K562 (cell line): ENCODE measurements around the gene TRIP12. TPM values are rescaled to one million over a fixed set of nuclear protein-coding genes. Genes with fewer than 3 reads are reported as not detected.

Experiments used
- BRF2 ChIP-seq: IDR thresholded peaks from 3 replicates; pipeline ENCODE4 v1.6.1; 2011; ENCODE audit warnings: borderline replicate concordance, mild to moderate bottlenecking; ENCODE audit not compliant: insufficient read length, insufficient read depth
- CCAR2 ChIP-seq: fragments of 200-400 bp; formaldehyde crosslinking; IDR thresholded peaks from 2 replicates; pipeline ENCODE4 v1.6.1; 2017; ENCODE audit warnings: mild to moderate bottlenecking, low read depth, low read length
- CREB3L1 ChIP-seq: fragments of 450-650 bp; IDR thresholded peaks from 2 replicates; pipeline ENCODE4 v1.6.1; 2014; ENCODE audit warnings: low read depth, mild to moderate bottlenecking, moderate library complexity, borderline replicate concordance
- CUX1 ChIP-seq: fragments of 200-800 bp; sonication (Bioruptor generic); IDR thresholded peaks from 2 replicates; pipeline ENCODE4 v1.6.1; 2016; ENCODE audit warnings: missing genetic modification characterization, missing compliant biosample characterization
- ELF2 ChIP-seq: fragments of 250-450 bp; sonication (Bioruptor Pico); IDR thresholded peaks from 2 replicates; pipeline ENCODE4 v1.5.0; 2021; ENCODE audit warnings: mild to moderate bottlenecking
- HMGXB4 ChIP-seq: sonication (generic); formaldehyde crosslinking; IDR thresholded peaks from 2 replicates; pipeline ENCODE4 v1.8.1; 2023; ENCODE audit warnings: mild to moderate bottlenecking, missing genetic modification reagents
- NFE2L1 ChIP-seq: fragments of 450-650 bp; IDR thresholded peaks from 2 replicates; pipeline ENCODE4 v1.6.1; 2016; ENCODE audit warnings: missing genetic modification characterization, low read depth, mild to moderate bottlenecking, missing compliant biosample characterization, moderate library complexity, borderline replicate concordance
- POLR2H ChIP-seq: IDR thresholded peaks from 2 replicates; pipeline ENCODE4 v1.6.1; 2016; ENCODE audit warnings: missing genetic modification characterization, low read depth, mild to moderate bottlenecking, control low read depth, missing compliant biosample characterization, moderate library complexity
- POLR3G ChIP-seq: IDR thresholded peaks from 2 replicates; pipeline ENCODE4 v1.6.1; 2011; ENCODE audit not compliant: insufficient read length, insufficient replicate concordance; ENCODE audit errors: extremely low read depth
- POU5F1 ChIP-seq: fragments of 150-350 bp; IDR thresholded peaks from 2 replicates; pipeline ENCODE4 v1.6.1; 2014; ENCODE audit warnings: borderline replicate concordance, low read length, low read depth, mild to moderate bottlenecking; ENCODE audit not compliant: partially characterized antibody
- RBM15 ChIP-seq: fragments of 200-400 bp; formaldehyde crosslinking; IDR thresholded peaks from 2 replicates; pipeline ENCODE4 v1.6.1; 2018; ENCODE audit warnings: mild to moderate bottlenecking, low read length, moderate library complexity; ENCODE audit not compliant: insufficient read depth
- RBM34 ChIP-seq: fragments of 200-400 bp; formaldehyde crosslinking; IDR thresholded peaks from 2 replicates; pipeline ENCODE4 v1.6.1; 2018; ENCODE audit warnings: low read length, borderline replicate concordance; ENCODE audit not compliant: insufficient read depth
- SMARCE1 ChIP-seq: fragments of 450-650 bp; IDR thresholded peaks from 2 replicates; pipeline ENCODE4 v1.7.1; 2016; ENCODE audit warnings: mild to moderate bottlenecking
- ZNF224 ChIP-seq: sonication (generic); formaldehyde crosslinking; IDR thresholded peaks from 2 replicates; pipeline ENCODE4 v1.8.0; 2022; ENCODE audit warnings: mild to moderate bottlenecking, missing genetic modification reagents
- ZNF263 ChIP-seq: sonication (generic); formaldehyde crosslinking; IDR thresholded peaks from 2 replicates; pipeline ENCODE4 v1.8.0; 2022; ENCODE audit warnings: mild to moderate bottlenecking, missing genetic modification reagents, borderline replicate concordance
- ZNF354B ChIP-seq: fragments of 250-450 bp; sonication (Bioruptor Pico); IDR thresholded peaks from 2 replicates; pipeline ENCODE4 v1.4.0; 2020
- ZNF695 ChIP-seq: fragments of 450-650 bp; formaldehyde crosslinking; IDR thresholded peaks from 2 replicates; pipeline ENCODE4 v1.4.0; 2020; ENCODE audit warnings: mild to moderate bottlenecking, moderate library complexity
- polyA plus RNA-seq, 8 experiments: library from polyadenylated mRNA; depleted of rRNA in 4 of 8; stranded (reverse) in 5 of 8; unstranded in 3 of 8; fragments of >200 nt; fragmentation: Nextera tagmentation in 2 of 8; fragmentation: Illumina TruSeq in 1 of 8; extraction: Ambion mirVana in 2 of 8; extraction: Trizol in 1 of 8; gene quantifications; 2 replicates each; pipeline versions ENCODE4 v1.2.1 to v1.2.3, GENCODE V29; 2011 to 2014; ENCODE audit warnings: inconsistent platforms in 1 of 8, missing spikeins in 1 of 8
- total RNA-seq, 7 experiments: library from RNA; depleted of rRNA in 6 of 7; stranded (reverse); fragments of >200 nt in 6 of 7; fragmentation: Illumina TruSeq in 2 of 7; extraction: Trizol in 2 of 7; gene quantifications; 2 replicates each; pipeline versions ENCODE4 v1.2.1 to v1.2.3, GENCODE V29; 2011 to 2021; ENCODE audit warnings: low replicate concordance in 1 of 7

TRIP12 gene
- total and polyA plus RNA-seq, 9 of the 15 experiments (the other 6 are each of a cell fraction or from before 2014, with no cell fraction given) = 15.2 to 131 (median 80.1) TPM

- TF ChIP-seq CREB3L1 (no peak), HMGXB4 (no peak), ZNF224 (CRISPR knock-in tag) (no peak), ZNF695 (CRISPR knock-in tag) (no peak), RBM15 (no peak), NFE2L1 (tag) (no peak), ELF2 (CRISPR knock-in tag) (no peak), CCAR2 (no peak), ZNF354B (CRISPR knock-in tag) (no peak), POLR2H (tag) (no peak), RBM34 (no peak), SMARCE1 (no peak), ZNF263 (CRISPR knock-in tag) (no peak), CUX1 (CRISPR knock-in tag) (no peak), POLR3G (no peak), POU5F1 (no peak), BRF2 (no peak)
Measured at GRCh38 chr2:229922449-229923386, 909 bp upstream of the TRIP12 start, which contains the start of gene FBXO36 (continued).
